ENCODE data around the gene DBET. TPM values are rescaled to one million over a fixed set of nuclear protein-coding genes. Genes with fewer than 3 reads are reported as not detected.

The DBET gene
- total RNA-seq, result not detected in 2 replicates

GRCh38 chr4:190064342-190064741 is at the start of gene DBET:
DBET (plus strand) TSS chr4:190064502.

GRCh38 chr4:190027156-190027555 is 37.1 kb upstream of the DBET start, which contains the start of gene FRG2:
FRG2 (minus strand) TSS chr4:190027256; CDS start chr4:190027204, 52 bp downstream.

Other genes with a start within 250 kb of the DBET start
- gene FRG1, start 123.6 kb upstream of the DBET start, total RNA-seq, result 41.5 and 50.6 TPM in 2 replicates
- not detected in 2 replicates for gene FRG2, start 37.2 kb upstream of the DBET start, total RNA-seq
- not detected in 2 replicates for gene DUX4, start 109.3 kb downstream of the DBET start, total RNA-seq